Cardiac muscle cell (in vitro differentiated cells and primary cell): Measurements from ENCODE around the gene ADAMTS12. TPM values are rescaled to one million over a fixed set of nuclear protein-coding genes. Genes with fewer than 3 reads are reported as not detected.

Experiments used
- DNase-seq, 2 donors: peaks; one replicate each; pipeline versions ENCODE4 v3.0.0 to v3.0.0-alpha.2; 2010 to 2017; ENCODE audit warnings: low read depth in 1 of 2, low spot score in 1 of 2
- H3K27ac ChIP-seq: fragments of 200-600 bp; sonication (generic); 2 replicates; pipeline ENCODE4 v1.5.1; 2016
- H3K27me3 ChIP-seq: fragments of 200-600 bp; sonication (generic); 2 replicates; pipeline ENCODE4 v1.6.0; 2016; ENCODE audit warnings: control low read depth
- H3K36me3 ChIP-seq: fragments of 200-600 bp; sonication (generic); 2 replicates; pipeline ENCODE4 v1.5.1; 2016; ENCODE audit warnings: control low read depth
- H3K4me1 ChIP-seq: fragments of 200-600 bp; sonication (generic); 2 replicates; pipeline ENCODE4 v1.8.1; 2017; ENCODE audit warnings: low read depth, mild to moderate bottlenecking, mixed run types
- H3K4me3 ChIP-seq: fragments of 200-600 bp; sonication (generic); 2 replicates; pipeline ENCODE4 v1.5.1; 2016; ENCODE audit warnings: mild to moderate bottlenecking
- H3K9me3 ChIP-seq: fragments of 200-600 bp; sonication (generic); 2 replicates; pipeline ENCODE4 v1.5.1; 2017; ENCODE audit warnings: low read depth, mild to moderate bottlenecking, control low read depth
- polyA plus RNA-seq: library from polyadenylated mRNA; unstranded; fragments of >200 nt; fragmentation: Nextera tagmentation; extraction: Ambion mirVana; gene quantifications from 2 replicates; pipeline ENCODE4 v1.2.1, GENCODE V29; 2016
- total RNA-seq: library from RNA; depleted of rRNA; stranded (reverse); fragments of >200 nt; gene quantifications from 2 replicates; pipeline ENCODE4 v1.2.3, GENCODE V29; 2016
- TF ChIP-seq, protein P1 (sequence below): IDR thresholded peaks from 2 replicates; pipeline ENCODE4 v1.5.1; 2012; ENCODE audit warnings: low read depth, mild to moderate bottlenecking, low read length

ADAMTS12 gene
- total and polyA plus RNA-seq, 2 experiments from 2014 or later, result 29.3 to 48.4 TPM

DNA sequence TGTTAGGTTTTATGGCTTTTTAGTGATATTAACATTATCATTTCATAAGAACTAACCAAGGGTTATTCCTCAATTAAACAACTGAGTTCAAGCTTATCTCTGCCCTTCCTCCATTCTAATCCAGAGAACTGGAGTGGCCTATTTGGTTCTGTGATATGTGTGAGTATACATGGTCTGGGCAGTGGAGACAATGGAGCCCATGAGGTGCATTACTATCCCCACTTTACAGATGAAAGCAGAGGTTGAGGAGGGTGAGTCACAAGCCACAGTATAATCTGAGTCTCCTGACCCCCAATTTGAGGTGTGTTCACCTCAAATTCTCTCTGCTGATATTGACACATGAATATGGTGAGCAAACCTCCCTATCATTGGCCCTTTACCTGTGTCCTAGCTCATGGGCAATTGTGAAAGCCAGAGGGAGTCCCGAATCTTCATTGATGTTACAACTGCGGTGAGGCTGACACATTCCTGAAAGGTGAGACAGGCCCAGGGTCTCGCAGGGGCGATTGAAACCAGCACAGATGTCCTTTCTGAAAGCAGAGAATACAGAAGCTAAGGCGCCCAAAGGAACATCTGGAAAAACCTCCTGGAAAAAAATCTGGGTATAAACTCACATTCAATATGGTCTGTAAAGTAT is 233.9 kb downstream of the ADAMTS12 start:
- Histone ChIP-seq H3K27me3 (no peaks in the 10 kb centered on the region), H3K4me1 (no peaks in the 10 kb centered on the region), H3K9me3 (no peaks in the 10 kb centered on the region), H3K27ac (no peak overlapping the region), H3K4me3 (no peak overlapping the region), H3K36me3 (peaks cover 12% of the 10 kb centered on the region)
- TF ChIP-seq, protein P1, sequence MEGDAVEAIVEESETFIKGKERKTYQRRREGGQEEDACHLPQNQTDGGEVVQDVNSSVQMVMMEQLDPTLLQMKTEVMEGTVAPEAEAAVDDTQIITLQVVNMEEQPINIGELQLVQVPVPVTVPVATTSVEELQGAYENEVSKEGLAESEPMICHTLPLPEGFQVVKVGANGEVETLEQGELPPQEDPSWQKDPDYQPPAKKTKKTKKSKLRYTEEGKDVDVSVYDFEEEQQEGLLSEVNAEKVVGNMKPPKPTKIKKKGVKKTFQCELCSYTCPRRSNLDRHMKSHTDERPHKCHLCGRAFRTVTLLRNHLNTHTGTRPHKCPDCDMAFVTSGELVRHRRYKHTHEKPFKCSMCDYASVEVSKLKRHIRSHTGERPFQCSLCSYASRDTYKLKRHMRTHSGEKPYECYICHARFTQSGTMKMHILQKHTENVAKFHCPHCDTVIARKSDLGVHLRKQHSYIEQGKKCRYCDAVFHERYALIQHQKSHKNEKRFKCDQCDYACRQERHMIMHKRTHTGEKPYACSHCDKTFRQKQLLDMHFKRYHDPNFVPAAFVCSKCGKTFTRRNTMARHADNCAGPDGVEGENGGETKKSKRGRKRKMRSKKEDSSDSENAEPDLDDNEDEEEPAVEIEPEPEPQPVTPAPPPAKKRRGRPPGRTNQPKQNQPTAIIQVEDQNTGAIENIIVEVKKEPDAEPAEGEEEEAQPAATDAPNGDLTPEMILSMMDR, result no peak
- no peak for DNase-seq

- H3K36me3 ChIP-seq, result peaks cover 12% of the 10 kb centered on the region
- DNase-seq, result no peak
- H3K4me1 ChIP-seq, result no peaks in the 10 kb centered on the region
- H3K9me3 ChIP-seq, result no peaks in the 10 kb centered on the region
- H3K4me3 ChIP-seq, result no peak overlapping the region
- TF ChIP-seq, protein P1, result no peak
- H3K27me3 ChIP-seq, result no peaks in the 10 kb centered on the region
- no peak overlapping the region for H3K27ac ChIP-seq
Observed at GRCh38 chr5:33657176-33657575, 234.6 kb downstream of the ADAMTS12 start.

GRCh38 chr5:33650911-33651310 is 240.9 kb downstream of the ADAMTS12 start:
- Histone ChIP-seq H3K9me3 (no peaks in the 10 kb centered on the region), H3K4me1 (no peaks in the 10 kb centered on the region), H3K27me3 (no peaks in the 10 kb centered on the region), H3K36me3 (peaks cover 2% of the 10 kb centered on the region), H3K27ac (no peak overlapping the region), H3K4me3 (no peak overlapping the region)
- DNase-seq, result no peak
- TF ChIP-seq, protein P1, result no peak

DNA sequence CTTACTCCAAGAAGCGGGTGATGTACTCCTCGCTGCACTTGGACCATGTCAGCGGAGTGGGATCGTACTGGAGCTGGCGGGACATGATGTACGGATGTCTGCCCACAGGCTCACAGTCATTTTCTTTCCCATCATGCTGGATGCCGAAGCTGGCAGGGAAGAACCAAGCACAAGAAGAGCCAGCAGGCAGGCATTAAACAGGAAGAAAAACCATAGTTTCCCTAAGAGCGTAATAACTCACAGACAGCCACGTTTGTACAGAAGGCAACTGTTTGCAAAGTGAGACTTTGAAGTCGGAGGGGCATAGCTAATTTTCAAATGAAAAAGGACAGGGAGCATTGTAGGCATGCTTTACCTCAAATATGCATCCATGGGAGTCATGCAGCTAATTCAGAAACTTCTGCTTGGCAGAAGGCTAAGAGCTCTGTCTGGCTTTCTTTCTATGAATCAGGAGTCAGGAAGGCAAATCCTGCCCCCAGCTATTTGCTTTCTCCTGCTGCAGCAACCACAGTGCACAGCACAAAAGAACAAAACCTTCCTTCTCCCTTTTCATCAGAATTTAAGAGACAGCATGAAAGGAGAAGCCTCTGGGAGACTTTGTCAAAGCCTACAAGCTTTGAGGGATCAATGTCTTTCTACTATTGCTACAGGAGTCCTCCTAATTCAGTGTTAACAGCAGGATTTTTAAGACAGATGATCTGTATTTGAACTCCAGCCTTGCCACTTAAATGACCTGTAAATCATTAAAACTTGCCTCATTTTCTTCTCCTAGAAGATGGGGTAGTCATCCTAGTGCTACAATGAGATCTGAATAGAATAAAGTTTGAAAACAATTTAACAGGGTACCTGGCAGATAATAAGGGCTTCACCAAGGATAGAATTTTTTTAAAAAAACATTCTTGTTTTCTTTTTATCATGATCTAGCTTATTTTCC is 242.0 kb downstream of the ADAMTS12 start:
- H3K4me3 ChIP-seq, result no peak overlapping the region

DNA sequence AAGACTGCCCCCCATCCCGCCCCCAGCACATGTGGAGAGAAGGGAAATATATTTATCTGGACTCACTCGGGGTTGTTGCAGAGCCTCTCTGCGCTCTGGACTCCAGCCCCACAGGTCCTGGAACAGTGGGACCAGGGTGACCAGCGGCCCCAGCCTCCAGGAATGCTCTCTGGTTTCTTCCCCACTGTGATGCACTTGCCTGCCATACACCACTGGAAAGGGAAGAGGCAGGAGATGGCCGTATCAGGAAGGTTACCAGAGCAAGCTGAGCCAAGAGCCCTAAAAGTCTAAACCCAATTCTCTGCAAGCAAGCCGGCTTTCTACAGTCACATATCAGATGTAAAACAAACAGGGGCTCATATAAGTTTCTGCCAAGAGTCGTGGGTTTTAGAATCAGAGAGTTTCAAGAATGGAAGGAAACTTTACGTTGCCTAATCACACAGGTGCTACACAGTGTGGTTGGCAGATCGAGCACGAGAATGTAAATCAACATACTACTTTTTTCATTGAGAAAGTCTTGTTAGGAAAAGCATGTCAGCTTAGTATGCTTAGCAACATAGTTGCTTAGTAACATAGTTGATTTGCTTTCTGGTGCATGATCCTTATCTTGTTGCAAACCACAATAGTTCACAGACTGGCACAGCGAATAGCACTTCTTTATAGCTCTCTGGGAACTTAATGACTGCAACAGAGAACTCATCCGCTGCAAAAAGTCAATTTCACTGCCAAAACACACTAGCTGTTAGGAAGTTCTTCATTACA is 249.9 kb downstream of the ADAMTS12 start:
- Histone ChIP-seq H3K36me3 (peaks cover 10% of the 10 kb centered on the region), H3K9me3 (no peaks in the 10 kb centered on the region), H3K27ac (no peak overlapping the region), H3K4me1 (no peaks in the 10 kb centered on the region), H3K4me3 (no peak overlapping the region), H3K27me3 (no peaks in the 10 kb centered on the region)
- TF ChIP-seq, protein P1, result no peak
- DNase-seq, result peak in 1 of 2 donors; percentile 75

More for the DNA sequence above, 242.0 kb downstream of the ADAMTS12 start:
- TF ChIP-seq, protein P1, result no peak
- DNase-seq, result peak in 1 of 2 donors; percentile 31
- no peaks in the 10 kb centered on the region for H3K4me1 ChIP-seq
- H3K9me3 ChIP-seq, result no peaks in the 10 kb centered on the region
- no peak overlapping the region for H3K27ac ChIP-seq
- H3K27me3 ChIP-seq, result no peaks in the 10 kb centered on the region
- H3K36me3 ChIP-seq, result peaks cover 2% of the 10 kb centered on the region
